BE2C (cell line): ENCODE data around the gene AQP12B.

ENCODE experiments used
- DNase-seq: peaks from one replicate; pipeline ENCODE4 v3.0.0-alpha.2; 2020
- H3K27me3 ChIP-seq: fragments of 250-450 bp; sonication (Bioruptor Pico); 2 replicates; pipeline ENCODE4 v1.5.1; 2020; ENCODE audit warnings: mild to moderate bottlenecking
- H3K36me3 ChIP-seq: fragments of 250-450 bp; sonication (Bioruptor Pico); 2 replicates; pipeline ENCODE4 v1.5.1; 2020; ENCODE audit warnings: mild to moderate bottlenecking
- H3K4me1 ChIP-seq: fragments of 250-450 bp; sonication (Bioruptor Pico); 2 replicates; pipeline ENCODE4 v1.5.1; 2020
- H3K4me3 ChIP-seq: 2 replicates; pipeline ENCODE4 v1.5.1; 2011; ENCODE audit warnings: low read depth, low read length
- H3K9me3 ChIP-seq: fragments of 250-450 bp; sonication (Bioruptor Pico); 2 replicates; pipeline ENCODE4 v1.5.1; 2020
- CTCF ChIP-seq: IDR thresholded peaks from 2 replicates; pipeline ENCODE4 v1.5.1; 2012; ENCODE audit warnings: mild to moderate bottlenecking, low read depth, low read length

The AQP12B gene

DNA sequence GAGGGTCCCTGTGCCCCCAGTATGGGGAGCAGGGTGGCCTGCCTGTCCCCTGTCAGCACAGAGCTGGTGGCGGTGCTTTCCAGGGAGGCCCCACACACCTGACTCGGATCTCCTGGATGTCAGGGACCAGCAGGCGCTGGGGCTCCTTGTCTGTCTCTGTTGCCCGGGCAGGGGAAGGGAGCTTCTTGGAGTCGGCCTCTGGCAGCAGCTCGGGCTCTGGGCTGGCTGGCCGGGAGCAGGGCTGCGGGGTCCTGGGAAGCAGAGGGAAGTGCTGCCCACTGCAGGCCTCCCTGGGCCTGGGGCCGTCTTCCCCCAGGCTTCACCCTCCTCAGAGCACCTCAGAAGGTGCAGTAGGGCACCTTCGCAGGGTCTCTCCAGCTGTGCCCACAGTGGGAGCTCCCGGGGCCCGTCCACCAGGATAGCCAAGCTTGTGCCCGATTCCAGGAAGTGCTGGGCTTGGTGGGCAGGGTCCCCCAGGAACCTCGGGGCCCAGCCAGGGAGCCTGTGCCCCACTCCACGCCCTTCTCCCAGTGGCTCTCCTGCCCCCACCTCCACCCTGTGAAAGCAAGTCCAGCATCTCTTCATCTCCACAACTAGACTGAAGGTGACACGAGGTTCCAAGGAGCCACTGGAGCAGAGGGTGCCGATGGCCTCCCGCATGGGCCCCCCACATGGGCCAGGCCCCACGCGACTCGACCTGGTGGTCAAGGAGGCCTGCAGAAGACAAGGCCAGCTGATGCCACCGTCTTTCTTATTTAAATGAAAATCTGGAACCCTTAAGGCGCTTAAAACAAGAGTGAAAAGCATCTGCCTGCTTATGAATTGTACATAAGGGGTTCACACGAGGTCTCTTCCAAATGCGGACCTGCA, 37.2 kb upstream of the AQP12B start:
- no peaks in the 10 kb centered on the region for H3K36me3 ChIP-seq
- no peaks in the 10 kb centered on the region for H3K27me3 ChIP-seq
- H3K9me3 ChIP-seq = no peaks in the 10 kb centered on the region
- no peak for DNase-seq
- H3K4me3 ChIP-seq = no peak overlapping the region
- TF ChIP-seq CTCF = no peak
- no peaks in the 10 kb centered on the region for H3K4me1 ChIP-seq

DNA sequence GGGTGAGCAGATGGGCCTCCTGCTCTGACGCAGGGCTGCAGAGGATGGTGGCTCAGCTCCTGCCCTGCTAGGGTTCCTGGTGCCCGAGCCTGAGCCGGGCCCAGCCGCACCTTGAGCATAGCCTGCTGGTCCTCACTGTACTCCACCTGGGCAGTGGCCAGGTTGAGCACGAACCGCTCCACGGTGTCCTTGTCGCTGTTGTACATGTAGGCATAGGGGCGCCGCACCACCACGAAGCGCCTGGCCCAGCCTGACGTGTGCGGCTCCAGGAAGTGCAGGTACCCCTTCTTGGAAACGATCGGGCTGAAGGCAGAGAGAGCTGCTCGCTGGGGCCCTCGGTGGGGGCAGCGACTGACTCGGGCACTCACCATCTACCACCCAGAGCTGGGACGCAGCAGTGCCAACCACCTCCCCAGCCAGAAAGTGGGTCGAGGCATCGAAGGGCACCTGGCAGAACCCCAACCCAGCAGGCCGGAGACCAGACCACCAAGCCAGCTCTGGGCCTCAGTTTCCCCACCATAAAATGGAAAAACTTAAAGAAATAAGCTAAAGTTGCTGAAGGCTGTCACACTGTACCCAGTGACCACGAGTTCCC, 36.3 kb upstream of the AQP12B start:
- Histone ChIP-seq H3K36me3 (no peaks in the 10 kb centered on the region), H3K4me1 (no peaks in the 10 kb centered on the region), H3K4me3 (no peak overlapping the region), H3K9me3 (no peaks in the 10 kb centered on the region), H3K27me3 (no peaks in the 10 kb centered on the region)
- TF ChIP-seq CTCF = no peak
- DNase-seq = no peak

DNA sequence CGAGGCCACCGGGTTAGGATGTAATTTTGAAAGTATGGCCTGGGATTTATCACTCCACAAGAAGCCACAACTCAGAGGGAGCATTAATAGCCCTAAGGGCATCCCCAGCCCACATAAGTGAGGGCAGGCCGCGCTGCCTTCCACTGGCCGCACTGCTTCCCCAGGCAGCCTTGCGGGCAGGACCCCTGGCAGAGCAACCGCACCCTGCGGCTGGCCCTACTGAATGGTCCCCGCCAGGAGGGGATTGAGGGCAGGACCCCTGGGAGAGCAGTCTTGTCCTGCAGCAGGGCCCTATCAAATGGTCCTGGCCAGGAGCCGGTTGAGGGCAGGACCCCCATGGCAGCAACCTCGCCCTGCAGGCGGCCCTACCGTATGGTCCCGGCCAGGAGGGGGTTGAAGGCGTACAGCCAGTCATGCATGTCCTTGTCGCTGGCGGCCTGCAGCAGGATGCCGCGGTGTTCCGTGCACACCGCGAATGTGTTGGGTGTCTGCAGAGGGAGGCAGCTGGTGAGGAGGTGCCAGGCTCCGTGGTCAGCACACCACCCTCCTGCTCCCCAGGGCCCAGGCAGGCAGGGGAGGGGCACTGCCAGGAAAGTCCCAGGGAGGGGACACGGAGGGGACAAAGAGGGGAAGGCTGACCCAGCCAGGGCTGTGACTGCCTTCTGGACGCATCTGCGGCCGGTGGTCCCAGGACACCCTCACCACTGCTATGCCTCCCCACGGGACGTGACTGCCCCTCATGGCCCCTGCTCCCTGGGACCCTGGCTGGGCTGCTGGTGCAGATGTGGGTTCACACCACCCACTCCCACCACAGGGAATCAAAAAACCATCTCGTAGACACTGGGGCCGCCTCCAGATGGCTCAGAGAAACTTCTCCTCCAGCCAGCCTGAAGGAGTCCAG, 35.2 kb upstream of the AQP12B start:
- Histone ChIP-seq H3K9me3 (no peaks in the 10 kb centered on the region), H3K36me3 (no peaks in the 10 kb centered on the region), H3K4me3 (no peak overlapping the region), H3K4me1 (no peaks in the 10 kb centered on the region), H3K27me3 (no peaks in the 10 kb centered on the region)
- no peak for DNase-seq
- TF ChIP-seq CTCF = no peak

DNA sequence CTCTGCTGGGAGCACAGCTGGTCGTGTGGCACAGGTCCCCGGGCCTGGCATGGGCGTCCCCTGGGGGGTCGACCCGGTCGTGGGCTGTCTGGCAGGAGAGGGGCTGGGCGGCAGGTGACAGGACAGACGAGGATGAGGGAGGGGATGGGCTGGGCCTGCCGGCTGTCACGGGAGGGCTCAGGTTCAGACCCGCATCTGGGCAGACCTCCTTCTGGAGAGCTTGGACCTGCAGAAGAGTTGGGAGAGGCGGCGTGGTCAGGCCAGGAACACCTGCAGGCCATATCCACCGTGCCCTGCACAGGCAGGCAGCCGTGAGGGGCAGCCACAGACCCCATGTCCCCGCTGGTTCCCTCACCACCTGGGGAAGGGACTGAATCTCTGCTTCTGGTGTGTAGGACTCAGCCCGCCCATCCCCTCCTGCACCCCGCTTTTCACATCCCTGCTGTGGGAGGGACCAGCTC, 34.5 kb upstream of the AQP12B start:
- TF ChIP-seq CTCF = no peak
- H3K36me3 ChIP-seq = no peaks in the 10 kb centered on the region

DNA sequence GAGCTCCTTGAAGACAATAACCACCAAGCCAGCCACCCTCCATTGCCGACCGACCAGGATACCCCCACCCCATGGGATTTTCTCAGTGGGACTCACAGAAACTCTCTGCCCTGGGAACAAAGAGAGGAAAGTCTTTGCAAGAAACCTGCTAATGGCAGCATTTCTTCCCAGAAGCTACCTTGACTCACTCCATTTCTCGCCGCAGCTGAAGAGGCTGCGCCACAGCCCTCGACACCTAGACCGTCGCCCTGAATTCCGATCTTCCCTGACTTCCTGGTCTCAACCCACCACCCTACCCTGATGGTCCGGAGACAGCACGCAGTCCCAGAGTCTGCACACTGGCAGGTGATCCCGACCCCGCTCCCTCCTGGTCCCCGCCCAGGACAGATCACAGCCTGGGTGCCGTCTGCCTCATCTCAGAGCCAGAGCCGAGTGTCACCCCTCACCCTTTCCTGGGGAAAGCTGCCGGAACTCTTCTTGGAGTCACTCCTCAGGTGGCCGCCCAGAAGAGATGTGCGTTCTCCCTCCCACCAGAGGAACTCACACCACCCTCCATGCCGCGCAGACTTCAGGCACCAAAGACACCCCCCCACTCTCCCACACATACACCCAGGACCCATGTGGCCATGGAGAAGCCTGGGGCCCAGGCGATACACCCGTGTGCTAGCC, 33.6 kb upstream of the AQP12B start:
- no peaks in the 10 kb centered on the region for H3K36me3 ChIP-seq
- no peak for DNase-seq
- no peak for TF ChIP-seq CTCF
- H3K4me3 ChIP-seq = no peak overlapping the region
- no peaks in the 10 kb centered on the region for H3K27me3 ChIP-seq
- H3K4me1 ChIP-seq = no peaks in the 10 kb centered on the region
- H3K9me3 ChIP-seq = no peaks in the 10 kb centered on the region

More for the DNA sequence above, 34.5 kb upstream of the AQP12B start:
- Histone ChIP-seq H3K4me3 (no peak overlapping the region), H3K9me3 (no peaks in the 10 kb centered on the region), H3K27me3 (no peaks in the 10 kb centered on the region), H3K4me1 (no peaks in the 10 kb centered on the region)
- DNase-seq = no peak
